ENCODE results near the gene SEPTIN12.

DNA sequence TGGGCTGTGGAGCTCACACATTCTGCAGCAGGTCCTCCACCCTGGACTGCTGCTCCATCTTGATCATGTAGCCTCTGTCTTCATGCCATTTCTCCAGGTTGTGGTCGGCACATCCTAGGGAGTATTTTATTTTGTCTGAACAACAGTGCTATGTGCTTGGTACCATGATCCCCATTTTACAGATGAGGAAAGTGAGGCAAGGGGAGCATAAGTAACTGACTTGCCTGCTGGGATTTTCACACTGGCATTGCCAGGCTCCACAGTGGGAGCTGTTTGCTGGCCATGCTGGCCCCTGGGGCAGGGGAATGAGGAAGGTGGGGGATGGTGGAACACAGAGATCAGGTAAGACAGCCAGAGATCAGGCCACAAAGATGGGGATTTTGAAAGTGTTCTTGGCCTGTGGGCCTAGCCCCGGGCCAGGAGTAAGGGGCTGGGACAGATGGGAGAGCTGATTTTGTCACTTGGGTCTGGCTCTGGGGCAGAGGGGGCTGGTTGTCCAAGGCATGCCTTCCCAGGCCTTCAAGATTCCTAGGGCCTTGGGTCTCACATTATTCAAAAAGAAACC, 11.9 kb downstream of the SEPTIN12 start:
- no peak for TF ChIP-seq EZH2 (IDR thresholded peaks at IDR 0.05; ENCODE audit: borderline replicate concordance, low read depth, low read length, severe bottlenecking)
- TF ChIP-seq, protein P1, sequence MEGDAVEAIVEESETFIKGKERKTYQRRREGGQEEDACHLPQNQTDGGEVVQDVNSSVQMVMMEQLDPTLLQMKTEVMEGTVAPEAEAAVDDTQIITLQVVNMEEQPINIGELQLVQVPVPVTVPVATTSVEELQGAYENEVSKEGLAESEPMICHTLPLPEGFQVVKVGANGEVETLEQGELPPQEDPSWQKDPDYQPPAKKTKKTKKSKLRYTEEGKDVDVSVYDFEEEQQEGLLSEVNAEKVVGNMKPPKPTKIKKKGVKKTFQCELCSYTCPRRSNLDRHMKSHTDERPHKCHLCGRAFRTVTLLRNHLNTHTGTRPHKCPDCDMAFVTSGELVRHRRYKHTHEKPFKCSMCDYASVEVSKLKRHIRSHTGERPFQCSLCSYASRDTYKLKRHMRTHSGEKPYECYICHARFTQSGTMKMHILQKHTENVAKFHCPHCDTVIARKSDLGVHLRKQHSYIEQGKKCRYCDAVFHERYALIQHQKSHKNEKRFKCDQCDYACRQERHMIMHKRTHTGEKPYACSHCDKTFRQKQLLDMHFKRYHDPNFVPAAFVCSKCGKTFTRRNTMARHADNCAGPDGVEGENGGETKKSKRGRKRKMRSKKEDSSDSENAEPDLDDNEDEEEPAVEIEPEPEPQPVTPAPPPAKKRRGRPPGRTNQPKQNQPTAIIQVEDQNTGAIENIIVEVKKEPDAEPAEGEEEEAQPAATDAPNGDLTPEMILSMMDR (IDR thresholded peaks at IDR 0.05; ENCODE audit: borderline replicate concordance, extremely low read depth, low read length, poor library complexity, severe bottlenecking) = no peak
